Astrocyte of the spinal cord (primary cell): ENCODE measurements around the gene DYNC1I1.

Experiments used
- DNase-seq: peaks from one replicate; pipeline ENCODE4 v3.0.0; 2011; ENCODE audit warnings: low read depth, low spot score
- H3K4me3 ChIP-seq: 2 replicates; pipeline ENCODE4 v1.5.1; 2011; ENCODE audit warnings: low read depth, mild to moderate bottlenecking, low read length, moderate library complexity
- CTCF ChIP-seq: IDR thresholded peaks from 2 replicates; pipeline ENCODE4 v1.5.1; 2012; ENCODE audit warnings: low read depth, mild to moderate bottlenecking, low read length, inconsistent platforms
- in situ Hi-C: cut with HindIII; loops from 2 replicates; pipeline ENCODE4 v1.10.0; 2017; ENCODE audit warnings: low sequenced_read_pairs

Gene DYNC1I1

GRCh38 chr7:95905167-95905566, 132.8 kb downstream of the DYNC1I1 start:
- in situ Hi-C loops: no loop called here
- H3K4me3 ChIP-seq: no peak overlapping the region
- TF ChIP-seq CTCF: no peak
- DNase-seq: no peak

DNA sequence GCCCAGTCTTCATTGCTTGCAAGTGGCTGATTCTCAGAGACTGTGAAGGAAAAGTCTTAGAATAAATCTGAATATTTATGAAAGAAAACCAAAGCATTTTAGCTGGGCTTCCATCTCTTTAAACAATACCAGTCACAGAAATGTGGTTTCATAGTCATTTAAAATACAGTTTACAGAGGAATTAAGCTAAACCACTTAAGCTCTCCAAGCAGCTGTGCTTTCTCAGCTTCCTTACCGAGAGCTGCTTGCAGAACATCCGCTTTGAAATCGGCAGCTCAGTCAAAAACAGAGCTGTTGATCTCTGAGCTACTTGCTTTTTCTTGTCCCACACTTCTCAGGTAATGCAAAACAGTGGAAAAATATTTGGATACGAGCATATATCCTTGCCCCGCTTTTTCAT, 134.5 kb downstream of the DYNC1I1 start:
- in situ Hi-C loops: no loop called here
- TF ChIP-seq CTCF: no peak
- no peak overlapping the region for H3K4me3 ChIP-seq
- DNase-seq: no peak

GRCh38 chr7:95907337-95907736, 135.0 kb downstream of the DYNC1I1 start:
- H3K4me3 ChIP-seq: no peak overlapping the region
- in situ Hi-C loops: no loop called here
- no peak for DNase-seq
- no peak for TF ChIP-seq CTCF

- H3K4me3 ChIP-seq: no peak overlapping the region
- TF ChIP-seq CTCF: no peak
- no peak for DNase-seq
- in situ Hi-C loops: no loop called here
Measured at GRCh38 chr7:95908499-95908898, 136.1 kb downstream of the DYNC1I1 start.

DNA sequence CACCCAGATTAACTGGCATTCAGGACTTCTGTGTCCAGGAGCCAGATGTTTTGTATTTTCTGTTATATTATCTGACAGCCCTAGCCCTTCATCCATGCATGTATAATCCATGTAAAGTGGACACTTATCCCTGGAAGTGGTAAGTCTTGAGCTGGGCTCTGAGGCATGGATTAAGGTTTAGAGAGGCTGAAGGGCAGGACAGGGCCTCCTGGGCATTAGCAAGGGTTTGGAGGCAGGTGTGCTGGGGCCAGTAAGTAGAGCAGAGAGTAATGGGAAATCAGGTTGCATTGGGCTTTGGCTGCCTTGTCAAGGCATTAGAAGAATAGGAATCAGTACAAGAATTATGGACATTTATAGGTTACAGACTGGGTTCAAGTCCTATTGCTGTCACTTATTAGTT, 138.0 kb downstream of the DYNC1I1 start:
- TF ChIP-seq CTCF: no peak
- in situ Hi-C loops: no loop called here
- DNase-seq: no peak

DNA sequence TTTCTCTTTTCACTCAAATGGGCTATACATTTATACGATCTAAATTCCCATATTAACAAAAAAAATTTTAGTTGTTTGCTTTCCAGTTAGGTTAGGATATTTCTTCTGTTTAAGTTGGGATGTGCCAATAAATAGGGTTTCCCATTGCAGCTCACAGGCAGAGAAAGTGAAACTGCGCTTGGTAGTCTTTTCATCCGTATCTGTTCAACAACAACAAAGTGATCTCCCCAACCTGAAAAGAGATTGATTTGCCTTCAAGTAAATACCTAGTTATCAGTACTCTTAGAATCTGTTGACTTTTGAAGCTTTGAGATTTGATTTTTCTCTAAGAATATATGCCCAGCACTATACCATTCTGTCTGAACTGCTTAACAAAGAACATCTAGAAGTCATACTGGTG, 143.4 kb downstream of the DYNC1I1 start:
- TF ChIP-seq CTCF: no peak
- DNase-seq: no peak
- no peak overlapping the region for H3K4me3 ChIP-seq
- in situ Hi-C loops: no loop called here

More for the DNA sequence above, 138.0 kb downstream of the DYNC1I1 start:
- no peak overlapping the region for H3K4me3 ChIP-seq
